Trophoblast cell (in vitro differentiated cells and primary cell): ENCODE measurements around the gene DPYD.

Experiments used
- DNase-seq, 2 donors: peaks; one replicate each; pipeline ENCODE4 v3.0.0-alpha.2; 2016
- H2AFZ ChIP-seq: 2 replicates; pipeline ENCODE4 v1.6.1; 2013; ENCODE audit warnings: low read length, moderate library complexity, mild to moderate bottlenecking; ENCODE audit not compliant: insufficient read depth, poor library complexity
- H2AK5ac ChIP-seq: 2 replicates; pipeline ENCODE4 v1.6.1; 2013; ENCODE audit warnings: mild to moderate bottlenecking, low read length
- H2BK120ac ChIP-seq: 2 replicates; pipeline ENCODE4 v1.6.1; 2013; ENCODE audit warnings: low read length, mild to moderate bottlenecking, moderate library complexity; ENCODE audit not compliant: insufficient read depth, poor library complexity
- H2BK12ac ChIP-seq: 2 replicates; pipeline ENCODE4 v1.6.1; 2013; ENCODE audit warnings: mild to moderate bottlenecking, low read length, moderate library complexity
- H2BK5ac ChIP-seq: 2 replicates; pipeline ENCODE4 v1.6.1; 2013; ENCODE audit warnings: low read length, low read depth, moderate library complexity, mild to moderate bottlenecking; ENCODE audit not compliant: poor library complexity
- H3K14ac ChIP-seq: 2 replicates; pipeline ENCODE4 v1.6.1; 2013; ENCODE audit warnings: mild to moderate bottlenecking, low read length
- H3K18ac ChIP-seq: 2 replicates; pipeline ENCODE4 v1.6.1; 2013; ENCODE audit warnings: mild to moderate bottlenecking, low read length
- H3K23ac ChIP-seq: 2 replicates; pipeline ENCODE4 v1.6.1; 2013; ENCODE audit warnings: low read length
- H3K27ac ChIP-seq: 2 replicates; pipeline ENCODE4 v1.5.1; 2013; ENCODE audit warnings: low read depth, mild to moderate bottlenecking, inconsistent platforms, low read length, moderate library complexity
- H3K27me3 ChIP-seq: 2 replicates; pipeline ENCODE4 v1.6.1; 2013; ENCODE audit warnings: inconsistent platforms, mild to moderate bottlenecking, low read length, moderate library complexity; ENCODE audit not compliant: insufficient read depth
- H3K36me3 ChIP-seq, 2 experiments: 1 replicate in 1 of 2; 2 replicates in 1 of 2; pipeline ENCODE4 v1.6.1; 2013; ENCODE audit warnings: low read length in 2 of 2, mild to moderate bottlenecking in 2 of 2, moderate library complexity in 1 of 2; ENCODE audit not compliant: insufficient read depth in 2 of 2, control insufficient read depth in 1 of 2
- H3K4ac ChIP-seq: 2 replicates; pipeline ENCODE4 v1.6.1; 2013; ENCODE audit warnings: low read depth, mild to moderate bottlenecking, low read length, moderate library complexity
- H3K4me1 ChIP-seq, 2 experiments: 1 replicate in 1 of 2; 2 replicates in 1 of 2; pipeline ENCODE4 v1.6.1; 2013; ENCODE audit warnings: low read length in 2 of 2, mild to moderate bottlenecking in 2 of 2, moderate library complexity in 1 of 2; ENCODE audit not compliant: insufficient read depth in 2 of 2, control insufficient read depth in 1 of 2
- H3K4me2 ChIP-seq: 2 replicates; pipeline ENCODE4 v1.6.1; 2013; ENCODE audit warnings: inconsistent platforms, mild to moderate bottlenecking, low read length, moderate library complexity
- H3K4me3 ChIP-seq: 2 replicates; pipeline ENCODE4 v1.5.1; 2013; ENCODE audit warnings: mild to moderate bottlenecking, low read depth, low read length, inconsistent platforms
- H3K79me1 ChIP-seq: one replicate; pipeline ENCODE4 v1.6.1; 2013; ENCODE audit warnings: low read length
- H3K79me2 ChIP-seq: 2 replicates; pipeline ENCODE4 v1.6.1; 2013; ENCODE audit warnings: low read length, mild to moderate bottlenecking; ENCODE audit not compliant: control insufficient read depth, insufficient read depth, poor library complexity
- H3K9ac ChIP-seq: 2 replicates; pipeline ENCODE4 v1.6.1; 2013; ENCODE audit warnings: mild to moderate bottlenecking, low read length
- H3K9me3 ChIP-seq: 2 replicates; pipeline ENCODE4 v1.6.1; 2013; ENCODE audit warnings: low read depth, mild to moderate bottlenecking, control low read depth, inconsistent platforms, low read length; ENCODE audit not compliant: insufficient read depth
- H4K12ac ChIP-seq: 2 replicates; pipeline ENCODE4 v1.6.1; 2013; ENCODE audit warnings: low read depth, mild to moderate bottlenecking, low read length, moderate library complexity
- H4K8ac ChIP-seq: 2 replicates; pipeline ENCODE4 v1.6.1; 2013; ENCODE audit warnings: low read depth, mild to moderate bottlenecking, low read length, moderate library complexity
- H4K91ac ChIP-seq: one replicate; pipeline ENCODE4 v1.6.1; 2013; ENCODE audit warnings: low read depth, mild to moderate bottlenecking, low read length, moderate library complexity
- WGBS: extraction: QIAGEN DNeasy Blood & Tissue Kit; methylation state at CpG from one replicate; pipeline ENCODE4 v1.1.7; 2013; ENCODE audit warnings: missing lambda C conversion rate; ENCODE audit not compliant: insufficient read length, insufficient coverage; ENCODE audit errors: extremely low coverage; 5-methylcytosine and 5-hydroxymethylcytosine counted together

DPYD gene

GRCh38 chr1:97368296-97368695 is 552.5 kb downstream of the DPYD start:
- H4K91ac ChIP-seq = no peak overlapping the region
- H3K4me1 ChIP-seq = no peaks in the 10 kb centered on the region
- H3K9ac ChIP-seq = no peak overlapping the region
- no peaks in the 10 kb centered on the region for H3K36me3 ChIP-seq
- H3K27ac ChIP-seq = no peak overlapping the region
- no peaks in the 10 kb centered on the region for H3K9me3 ChIP-seq
- H3K4me2 ChIP-seq = no peak overlapping the region
- no peak overlapping the region for H4K12ac ChIP-seq
- DNase-seq = no peak
- WGBS = no CpG with 5 or more reads among the region's 1 CpG
- H3K27me3 ChIP-seq = no peaks in the 10 kb centered on the region
- no peak overlapping the region for H4K8ac ChIP-seq
- no peak overlapping the region for H2BK5ac ChIP-seq
- H2AFZ ChIP-seq = no peak overlapping the region
- H3K4me3 ChIP-seq = no peak overlapping the region
- H3K14ac ChIP-seq = no peak overlapping the region
- no peaks in the 10 kb centered on the region for H3K79me1 ChIP-seq
- H2BK120ac ChIP-seq = no peak overlapping the region
- no peak overlapping the region for H3K18ac ChIP-seq
- H2AK5ac ChIP-seq = no peak overlapping the region
- H3K23ac ChIP-seq = no peak overlapping the region
- H2BK12ac ChIP-seq = no peak overlapping the region
- H3K79me2 ChIP-seq = no peaks in the 10 kb centered on the region
- no peak overlapping the region for H3K4ac ChIP-seq

- Histone ChIP-seq H2AK5ac (no peak overlapping the region), H3K4me2 (no peak overlapping the region), H4K91ac (no peak overlapping the region), H3K4me3 (no peak overlapping the region), H3K14ac (no peak overlapping the region), H3K4ac (no peak overlapping the region), H3K9ac (no peak overlapping the region), H3K27ac (no peak overlapping the region), H3K36me3 (no peaks in the 10 kb centered on the region), H2BK12ac (no peak overlapping the region), H3K23ac (no peak overlapping the region), H2BK120ac (no peak overlapping the region), H3K79me1 (no peaks in the 10 kb centered on the region), H3K4me1 (no peaks in the 10 kb centered on the region), H2AFZ (no peak overlapping the region), H2BK5ac (no peak overlapping the region), H3K79me2 (no peaks in the 10 kb centered on the region), H4K12ac (no peak overlapping the region), H3K9me3 (no peaks in the 10 kb centered on the region), H4K8ac (no peak overlapping the region), H3K27me3 (no peaks in the 10 kb centered on the region), H3K18ac (no peak overlapping the region)
- WGBS = no CpG with 5 or more reads among the region's 3 CpGs
- DNase-seq = no peak
Observed at GRCh38 chr1:97366984-97367383, 553.9 kb downstream of the DPYD start.

DNA sequence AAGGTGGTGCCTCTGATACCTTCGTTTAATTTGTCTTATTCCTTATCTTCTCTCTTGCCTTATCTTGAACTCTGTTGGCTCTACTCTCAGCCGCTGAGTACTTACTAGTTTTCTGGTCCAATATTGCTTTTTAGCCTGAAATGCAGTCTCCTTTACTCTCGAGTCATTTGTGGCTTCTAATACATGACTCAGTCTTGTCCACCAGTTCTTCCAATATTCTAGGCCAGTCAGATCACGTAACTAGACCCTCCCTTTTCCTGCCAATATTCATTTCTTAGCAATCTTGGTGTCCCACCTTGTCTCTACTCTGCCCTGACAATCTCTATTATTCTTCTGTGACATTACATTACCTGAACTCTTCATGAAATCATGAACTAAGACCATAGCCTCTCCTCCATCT is 555.8 kb downstream of the DPYD start:
- H3K9me3 ChIP-seq = no peaks in the 10 kb centered on the region
- no peak overlapping the region for H3K23ac ChIP-seq
- no peak overlapping the region for H3K4ac ChIP-seq
- no peak for DNase-seq
- no CpG with 5 or more reads among the region's 4 CpGs for WGBS
- no peak overlapping the region for H3K4me2 ChIP-seq
- H3K79me1 ChIP-seq = no peaks in the 10 kb centered on the region
- H3K14ac ChIP-seq = no peak overlapping the region
- H3K27me3 ChIP-seq = no peaks in the 10 kb centered on the region
- no peak overlapping the region for H2BK5ac ChIP-seq
- H4K12ac ChIP-seq = no peak overlapping the region
- no peak overlapping the region for H3K9ac ChIP-seq
- no peak overlapping the region for H4K8ac ChIP-seq
- H2AK5ac ChIP-seq = no peak overlapping the region
- no peak overlapping the region for H2BK12ac ChIP-seq
- H4K91ac ChIP-seq = no peak overlapping the region
- H3K27ac ChIP-seq = no peak overlapping the region
- H3K4me1 ChIP-seq = no peaks in the 10 kb centered on the region
- H2BK120ac ChIP-seq = no peak overlapping the region
- H3K4me3 ChIP-seq = no peak overlapping the region
- no peaks in the 10 kb centered on the region for H3K36me3 ChIP-seq
- no peaks in the 10 kb centered on the region for H3K79me2 ChIP-seq
- H3K18ac ChIP-seq = no peak overlapping the region
- no peak overlapping the region for H2AFZ ChIP-seq

- Histone ChIP-seq H3K27me3 (no peaks in the 10 kb centered on the region), H3K9ac (no peak overlapping the region), H4K8ac (no peak overlapping the region), H3K36me3 (no peaks in the 10 kb centered on the region), H3K79me1 (no peaks in the 10 kb centered on the region), H2AK5ac (no peak overlapping the region), H4K12ac (no peak overlapping the region), H3K14ac (no peak overlapping the region), H3K79me2 (no peaks in the 10 kb centered on the region), H2AFZ (no peak overlapping the region), H3K4me3 (no peak overlapping the region), H3K4ac (no peak overlapping the region), H2BK12ac (no peak overlapping the region), H3K4me2 (no peak overlapping the region), H3K9me3 (no peaks in the 10 kb centered on the region), H4K91ac (no peak overlapping the region), H3K18ac (no peak overlapping the region), H3K27ac (no peak overlapping the region), H2BK120ac (no peak overlapping the region), H3K23ac (no peak overlapping the region), H2BK5ac (no peak overlapping the region), H3K4me1 (no peaks in the 10 kb centered on the region)
- DNase-seq = peak in 1 of 2 donors; percentile 41
Observed at GRCh38 chr1:97364086-97364485, 556.7 kb downstream of the DPYD start.
